GM21526 (cell line): ENCODE results near the gene ZBTB20.
A peak's percentile ranks its signal among the peaks of the same experiment; 100 is the strongest.

Source experiments
- ATAC-seq: cut with Tn5 transposase; IDR thresholded peaks from one replicate; pipeline ENCODE4 v1.9.1; 2021; ENCODE audit warnings: moderate library complexity; ENCODE audit not compliant: unreplicated experiment, low FRiP score

Gene ZBTB20

GRCh38 chr3:114469070-114469469, 678.0 kb downstream of the ZBTB20 start:
- ATAC-seq, result no peak

- no peak for ATAC-seq
Measured at GRCh38 chr3:114466816-114467215, 680.3 kb downstream of the ZBTB20 start.

DNA sequence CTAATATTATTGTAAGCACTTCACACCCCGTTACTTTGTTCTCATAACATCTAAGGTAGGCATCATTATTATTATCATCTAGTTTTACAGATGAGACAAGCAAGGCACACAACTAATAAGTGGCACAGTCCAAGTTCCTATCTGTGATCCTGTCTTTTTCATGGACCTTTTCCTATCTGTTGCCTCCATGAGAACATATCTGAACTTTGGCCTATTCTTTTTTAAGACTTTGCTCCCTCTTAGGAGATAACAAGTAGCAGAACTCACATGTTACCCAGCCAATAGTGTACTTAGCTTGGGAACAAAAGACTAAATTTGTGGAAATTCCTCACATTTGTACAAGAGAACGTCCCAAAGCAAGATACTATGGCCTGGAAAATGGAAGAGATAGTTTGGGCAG, 680.8 kb downstream of the ZBTB20 start:
- no peak for ATAC-seq

GRCh38 chr3:114464548-114464947, 682.5 kb downstream of the ZBTB20 start:
- ATAC-seq, result peak; percentile 79

DNA sequence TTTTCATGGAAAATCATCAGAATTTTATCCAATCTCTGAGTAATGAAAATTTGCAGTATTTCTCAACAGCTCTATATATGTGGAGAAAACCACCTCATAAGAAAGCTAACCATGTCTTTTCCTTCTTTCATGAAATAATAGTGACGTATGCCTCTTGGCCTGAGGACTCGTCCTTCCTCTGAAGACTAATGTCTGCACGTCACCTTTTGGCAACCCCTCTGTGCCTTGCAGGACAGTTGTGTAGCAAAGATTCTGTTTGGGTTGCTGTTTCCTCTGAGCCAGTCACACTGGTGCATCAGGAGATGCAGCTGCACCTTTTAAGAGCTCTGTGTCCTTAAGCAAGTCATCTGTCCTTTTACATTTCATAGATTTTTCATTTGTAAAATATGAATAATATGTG, 684.3 kb downstream of the ZBTB20 start:
- ATAC-seq, result no peak

DNA sequence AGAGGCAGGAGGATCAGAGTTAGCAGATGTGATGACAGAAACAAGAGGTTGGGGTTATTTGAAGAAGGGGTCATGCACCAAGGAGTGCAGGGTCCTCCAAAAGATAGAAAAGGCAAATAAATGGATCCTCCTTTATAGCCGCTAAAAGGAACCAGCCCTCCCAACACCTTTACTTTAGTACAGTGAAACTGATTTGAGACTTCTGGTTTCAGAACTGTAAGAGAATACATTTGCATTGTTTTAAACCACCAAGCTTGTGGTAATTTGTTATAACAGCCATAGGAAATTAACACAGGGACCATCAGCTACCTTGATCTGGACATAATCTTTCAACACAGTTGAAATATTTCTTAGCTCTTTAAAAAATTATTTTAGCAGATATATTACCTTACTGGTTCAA, 686.6 kb downstream of the ZBTB20 start:
- peak; percentile 53 for ATAC-seq

- peak; percentile 76 for ATAC-seq
Measured at GRCh38 chr3:114456742-114457141, 690.3 kb downstream of the ZBTB20 start.

DNA sequence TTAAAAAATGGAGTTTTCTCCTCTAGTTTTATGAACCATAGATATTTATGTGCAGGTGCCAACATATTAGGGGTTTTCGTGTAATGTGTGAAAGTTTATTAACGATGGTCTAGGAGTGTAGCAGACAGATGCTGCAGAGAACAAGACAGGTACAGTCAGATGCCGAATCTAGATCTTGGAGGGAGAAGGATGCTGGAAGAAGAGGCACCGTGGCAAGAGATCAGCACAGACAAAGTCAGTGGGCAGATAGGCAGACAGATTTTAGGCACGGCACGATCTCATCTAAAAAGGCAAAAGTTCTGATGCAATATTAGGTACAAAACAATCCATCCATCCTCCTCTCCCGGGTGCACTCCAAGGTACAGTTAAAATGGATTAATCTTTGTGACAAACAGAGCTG, 691.7 kb downstream of the ZBTB20 start:
- ATAC-seq, result no peak

DNA sequence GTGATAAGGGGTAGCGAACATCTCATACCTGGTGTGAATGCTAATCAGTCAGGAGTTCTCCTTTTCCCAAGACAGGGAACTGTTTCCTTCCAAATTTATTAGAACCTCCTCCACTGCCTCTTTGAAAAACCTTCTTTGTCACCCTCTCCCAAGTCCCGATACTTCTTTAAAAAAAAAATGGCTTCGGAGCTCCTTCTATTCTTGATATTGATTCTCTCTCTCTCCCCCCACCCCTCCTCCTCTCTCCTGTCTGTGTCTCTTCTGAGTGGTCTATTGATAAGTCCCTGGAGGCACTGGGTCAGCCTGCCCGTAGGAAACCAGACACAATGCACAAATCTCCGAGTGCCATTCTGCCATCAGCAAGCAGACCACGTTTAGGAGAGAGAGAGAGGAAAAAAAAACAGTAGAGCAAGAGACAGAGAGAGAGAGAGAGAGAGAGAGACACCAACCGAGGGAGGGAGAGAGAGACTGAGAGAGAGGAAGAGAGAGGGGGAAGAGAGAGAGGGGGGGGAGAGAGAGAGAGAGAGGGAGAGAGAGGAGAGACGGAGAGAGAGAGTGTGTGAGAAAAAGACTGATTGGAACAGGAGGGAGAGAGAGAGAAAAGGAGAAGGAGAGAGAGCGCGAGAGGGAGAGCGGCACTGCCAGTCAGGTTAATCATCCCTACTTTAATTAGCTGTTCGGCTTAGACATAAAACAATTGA, 692.4 kb downstream of the ZBTB20 start:
- no peak for ATAC-seq

DNA sequence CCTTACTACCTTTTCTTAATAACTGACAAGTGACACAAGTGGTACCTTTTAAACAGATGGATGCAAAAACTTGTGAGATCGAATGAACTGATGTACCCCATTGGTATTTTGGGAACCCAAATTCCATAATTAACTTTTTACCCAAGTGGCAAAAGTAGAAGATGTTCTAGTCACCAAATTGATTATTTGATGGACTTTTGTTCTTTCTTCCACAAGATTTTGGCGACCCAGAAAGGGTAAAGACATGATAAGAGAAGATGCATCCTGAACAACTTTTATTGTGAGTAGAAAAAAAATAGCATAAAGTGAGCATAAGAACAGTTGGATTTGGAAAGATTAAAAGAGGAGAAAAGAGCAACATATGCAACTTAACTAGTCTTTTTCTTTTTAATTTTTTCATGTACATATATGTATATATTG, 693.7 kb downstream of the ZBTB20 start:
- no peak for ATAC-seq

DNA sequence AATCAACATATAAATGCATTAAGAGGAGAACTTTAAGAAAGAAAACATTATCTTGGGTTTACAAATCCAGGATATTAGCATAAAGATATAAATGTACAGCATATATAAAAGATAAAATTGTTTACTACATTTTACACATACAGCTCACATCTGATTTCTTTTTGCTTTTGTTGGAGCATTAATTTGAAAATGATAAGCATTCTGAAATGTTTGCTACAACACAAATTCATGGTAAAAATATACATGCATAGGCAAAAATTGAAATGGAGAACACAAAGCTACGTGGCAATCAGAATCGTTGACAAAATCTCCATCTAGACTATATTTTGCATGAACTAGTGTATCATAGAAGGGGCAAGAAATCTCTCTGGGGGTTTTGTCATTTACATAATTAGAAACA, 694.2 kb downstream of the ZBTB20 start:
- ATAC-seq, result no peak

DNA sequence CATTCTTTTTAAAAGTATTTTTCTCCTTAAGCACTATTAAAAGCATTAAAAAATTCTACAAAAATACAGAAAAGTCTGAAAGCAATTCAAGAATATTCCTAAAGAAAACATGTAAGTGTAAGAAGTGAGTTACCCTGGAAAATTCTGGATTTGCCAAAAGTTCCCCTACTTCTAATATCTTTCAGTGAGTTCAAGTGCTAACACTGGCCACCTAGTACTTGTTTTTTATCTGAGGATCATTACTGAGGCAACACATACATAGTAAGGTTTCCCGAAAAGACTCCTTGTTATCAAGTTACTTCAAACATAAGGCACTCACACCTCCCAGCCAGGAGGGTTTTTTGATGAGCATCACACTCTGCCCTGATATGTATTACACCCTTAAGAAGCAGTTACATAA, 694.8 kb downstream of the ZBTB20 start:
- ATAC-seq, result no peak

GRCh38 chr3:114451561-114452018, 695.5 kb downstream of the ZBTB20 start:
- no peak for ATAC-seq

- ATAC-seq, result no peak
Measured at GRCh38 chr3:114451051-114451451, 696.0 kb downstream of the ZBTB20 start.

DNA sequence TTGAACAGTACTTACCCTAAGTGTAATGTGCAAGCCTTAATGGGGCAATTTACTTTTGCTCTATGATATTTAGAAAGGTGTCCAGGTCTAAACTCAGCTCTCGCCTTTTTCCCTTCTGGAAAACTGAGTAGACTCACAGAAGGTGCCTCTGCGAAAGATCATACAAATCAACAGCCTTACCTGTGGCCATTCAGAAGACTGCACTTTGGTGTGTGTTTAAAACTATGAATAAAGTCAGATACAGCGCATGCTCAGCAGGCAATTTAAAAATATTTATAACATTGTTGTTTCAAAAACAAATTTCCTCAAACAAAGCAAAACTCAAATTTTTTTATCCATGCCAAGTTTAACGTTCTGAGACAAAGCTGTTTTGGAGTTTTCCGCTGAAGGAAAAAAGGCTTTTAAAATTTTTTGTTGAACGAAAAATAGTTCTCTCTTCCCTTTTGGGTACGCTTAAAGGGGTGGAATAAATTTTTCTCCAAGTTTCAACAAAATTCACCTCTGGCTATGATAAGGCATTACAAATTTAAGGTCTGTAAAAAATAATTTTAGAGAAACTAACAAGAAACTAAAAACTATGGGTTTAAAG, 697.0 kb downstream of the ZBTB20 start:
- peak; percentile 39 for ATAC-seq

GRCh38 chr3:114449271-114450007, 697.6 kb downstream of the ZBTB20 start:
- ATAC-seq, result no peak

DNA sequence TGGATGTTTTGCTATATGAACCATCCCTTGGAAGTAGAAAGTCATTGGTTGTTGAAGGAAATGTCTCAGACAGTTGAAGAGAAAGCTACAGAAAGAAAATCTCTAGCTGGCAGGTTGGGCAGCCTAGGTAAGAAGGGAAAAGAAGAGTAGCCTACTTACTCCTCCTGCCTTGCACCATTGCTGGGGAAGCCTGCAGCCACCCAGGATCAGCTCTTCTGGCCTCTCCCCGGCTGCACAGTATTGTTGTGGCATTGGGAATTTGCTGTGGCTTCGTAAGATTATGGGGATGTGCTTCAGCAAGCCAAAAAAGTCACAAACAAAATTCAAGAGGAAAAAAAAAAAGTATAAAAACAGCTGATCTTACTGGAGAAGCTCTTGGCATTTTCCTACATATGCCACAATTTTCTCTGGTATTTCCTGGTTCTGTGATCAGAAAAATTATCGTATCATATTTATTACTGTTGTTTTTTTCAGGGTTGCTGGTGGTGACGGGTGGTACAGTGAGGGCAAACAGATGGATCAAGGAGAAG, 699.1 kb downstream of the ZBTB20 start:
- ATAC-seq, result no peak

DNA sequence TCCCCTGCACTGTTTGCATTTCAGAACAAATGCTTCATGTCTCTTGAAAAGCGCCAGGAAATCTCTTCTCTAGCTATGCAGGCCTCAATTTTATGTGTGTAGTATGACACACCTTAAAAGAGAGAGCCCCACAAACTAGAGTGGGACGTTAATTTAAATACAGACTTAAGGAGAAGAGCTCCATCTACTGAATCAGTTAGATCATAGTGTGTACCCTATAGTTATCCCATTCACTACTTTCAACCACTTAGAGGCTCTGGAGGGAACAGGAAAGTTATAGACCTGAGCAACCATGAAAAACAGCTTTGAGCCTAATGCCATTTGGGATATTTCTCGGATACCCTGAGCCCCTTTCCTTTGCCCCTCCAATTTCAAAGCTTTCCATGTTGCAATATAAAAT, 699.5 kb downstream of the ZBTB20 start:
- peak; percentile 41 for ATAC-seq

DNA sequence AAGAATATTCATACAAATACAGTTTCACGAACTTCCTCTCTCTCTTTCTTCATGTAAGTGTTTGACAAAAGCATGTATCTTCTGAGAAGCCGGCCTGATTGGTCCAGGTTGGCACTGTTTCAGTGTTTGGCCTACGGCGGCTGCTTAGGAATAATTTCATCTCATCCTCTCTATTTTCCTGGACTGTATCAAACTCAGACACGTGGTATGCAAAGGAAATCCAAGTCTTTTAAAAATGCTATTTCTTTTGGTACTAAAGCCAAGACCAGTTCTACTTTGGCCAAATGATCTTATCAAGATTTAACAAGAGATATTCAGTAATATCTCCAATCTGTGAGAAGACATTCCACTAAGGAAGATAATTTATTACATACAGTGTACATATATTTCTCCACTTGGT, 700.5 kb downstream of the ZBTB20 start:
- no peak for ATAC-seq

- ATAC-seq, result no peak
Measured at GRCh38 chr3:114445233-114445632, 701.9 kb downstream of the ZBTB20 start.

GRCh38 chr3:114444216-114444615, 702.9 kb downstream of the ZBTB20 start:
- ATAC-seq, result no peak
